Activated T-helper 2 cell treated with anti-CD3 and anti-CD28 coated beads, Interferon-gamma antibody, Interleukin-2, Interleukin-4, amounts not matched to agents 10 μg/mL and 5 μg/mL and 100 μg/mL, durations not matched to agents 14 hours and 24 hours and 36 hours (primary cell): ENCODE data around the gene NALCN. TPM values are rescaled to one million over a fixed set of nuclear protein-coding genes. Genes with fewer than 3 reads are reported as not detected.

ENCODE experiments used
- DNase-seq: peaks from one replicate; pipeline ENCODE4 v3.0.0; 2021; ENCODE audit warnings: low spot score
- H3K27ac Mint-ChIP-seq: one replicate; pipeline ENCODE4 v1.8.0; 2021; ENCODE audit warnings: mixed read lengths
- H3K27me3 Mint-ChIP-seq: one replicate; pipeline ENCODE4 v1.8.0; 2021; ENCODE audit warnings: low read depth, mixed read lengths
- H3K36me3 Mint-ChIP-seq: one replicate; pipeline ENCODE4 v1.8.0; 2021; ENCODE audit warnings: low read depth, mixed read lengths
- H3K4me1 Mint-ChIP-seq: one replicate; pipeline ENCODE4 v1.8.0; 2021; ENCODE audit warnings: low read depth, mixed read lengths
- H3K4me3 Mint-ChIP-seq: one replicate; pipeline ENCODE4 v1.8.0; 2021; ENCODE audit warnings: low read depth, mild to moderate bottlenecking, moderate library complexity, mixed read lengths
- H3K9me3 Mint-ChIP-seq: one replicate; pipeline ENCODE4 v1.8.0; 2021; ENCODE audit warnings: mixed read lengths
- intact Hi-C: fragments of 100-400 bp; cut with micrococcal nuclease; formaldehyde crosslinking; loops from one replicate; pipeline ENCODE4 v1.15.1; 2023
- total RNA-seq: library from RNA; stranded (reverse); gene quantifications from 2 replicates; pipeline ENCODE4 v1.2.3, GENCODE V29; 2022

Gene NALCN
- total RNA-seq, 1 donor from 2014 or later, result not detected

DNA sequence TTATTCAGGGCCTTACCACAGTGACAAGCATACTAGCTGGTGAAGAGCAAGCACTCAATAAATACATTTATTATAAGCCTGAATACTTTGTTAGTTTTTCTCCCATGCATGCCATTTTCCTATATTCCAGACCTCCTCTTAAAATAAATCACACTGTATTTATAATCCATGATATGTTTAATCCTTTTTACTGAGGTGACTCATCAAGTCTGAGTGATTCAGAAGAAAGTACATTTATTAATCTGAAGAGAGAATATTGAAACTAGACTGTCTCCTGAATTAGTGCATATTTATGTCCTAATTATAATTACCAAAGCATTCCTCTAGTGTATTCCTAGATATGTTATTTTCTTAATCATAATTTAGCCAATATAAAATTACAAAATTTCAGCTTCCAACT is 323.3 kb downstream of the NALCN start:
- H3K4me1 Mint-ChIP-seq, result no peaks in the 10 kb centered on the region

DNA sequence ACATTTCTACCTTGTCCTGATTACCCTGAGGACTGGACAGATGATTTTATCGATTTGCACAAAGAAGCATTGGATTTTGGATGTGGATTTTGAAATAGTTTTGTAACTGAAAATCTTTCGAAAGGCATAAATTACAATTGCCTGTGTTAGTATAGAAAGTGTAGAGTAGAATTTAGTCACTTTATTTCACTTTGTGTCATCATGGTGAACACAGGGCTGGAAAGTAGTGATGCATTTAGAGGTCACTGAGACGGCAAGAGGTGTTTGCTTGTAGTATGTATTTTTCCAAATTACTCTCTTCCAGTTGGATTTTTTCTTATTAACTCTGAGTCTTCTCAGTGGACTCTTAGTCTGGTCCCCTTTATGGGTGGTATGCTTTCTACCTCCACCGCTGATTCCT is 326.0 kb downstream of the NALCN start:
- no peak for DNase-seq
- Mint-ChIP-seq H3K4me1 (no peaks in the 10 kb centered on the region), H3K27ac (no peak overlapping the region), H3K9me3 (no peaks in the 10 kb centered on the region), H3K36me3 (no peaks in the 10 kb centered on the region), H3K4me3 (no peak overlapping the region), H3K27me3 (peaks cover 1% of the 10 kb centered on the region)
- intact Hi-C loops, result no loop called here

More for the DNA sequence above, 323.3 kb downstream of the NALCN start:
- no peak overlapping the region for H3K27ac Mint-ChIP-seq
- no peaks in the 10 kb centered on the region for H3K36me3 Mint-ChIP-seq
- H3K27me3 Mint-ChIP-seq, result peaks cover 1% of the 10 kb centered on the region
- DNase-seq, result no peak
- intact Hi-C loops, result no loop called here
- no peak overlapping the region for H3K4me3 Mint-ChIP-seq
- no peaks in the 10 kb centered on the region for H3K9me3 Mint-ChIP-seq

- no peaks in the 10 kb centered on the region for H3K4me1 Mint-ChIP-seq
- no peak for DNase-seq
- intact Hi-C loops, result no loop called here
Measured at GRCh38 chr13:101085551-101085950, 330.8 kb downstream of the NALCN start.

GRCh38 chr13:101082441-101082840 is 333.9 kb downstream of the NALCN start:
- Mint-ChIP-seq H3K9me3 (no peaks in the 10 kb centered on the region), H3K4me3 (no peak overlapping the region), H3K4me1 (no peaks in the 10 kb centered on the region), H3K27ac (no peak overlapping the region), H3K27me3 (no peaks in the 10 kb centered on the region), H3K36me3 (no peaks in the 10 kb centered on the region)
- intact Hi-C loops, result no loop called here
- DNase-seq, result no peak

More at GRCh38 chr13:101085551-101085950, 330.8 kb downstream of the NALCN start:
- Mint-ChIP-seq H3K27me3 (peaks cover 1% of the 10 kb centered on the region), H3K36me3 (no peaks in the 10 kb centered on the region), H3K9me3 (no peaks in the 10 kb centered on the region), H3K4me3 (no peak overlapping the region), H3K27ac (no peak overlapping the region)

- Mint-ChIP-seq H3K27ac (no peak overlapping the region), H3K4me3 (no peak overlapping the region), H3K4me1 (no peaks in the 10 kb centered on the region), H3K27me3 (no peaks in the 10 kb centered on the region), H3K9me3 (no peaks in the 10 kb centered on the region), H3K36me3 (no peaks in the 10 kb centered on the region)
- DNase-seq, result no peak
- intact Hi-C loops, result no loop called here
Measured at GRCh38 chr13:101080616-101081015, 335.7 kb downstream of the NALCN start.

DNA sequence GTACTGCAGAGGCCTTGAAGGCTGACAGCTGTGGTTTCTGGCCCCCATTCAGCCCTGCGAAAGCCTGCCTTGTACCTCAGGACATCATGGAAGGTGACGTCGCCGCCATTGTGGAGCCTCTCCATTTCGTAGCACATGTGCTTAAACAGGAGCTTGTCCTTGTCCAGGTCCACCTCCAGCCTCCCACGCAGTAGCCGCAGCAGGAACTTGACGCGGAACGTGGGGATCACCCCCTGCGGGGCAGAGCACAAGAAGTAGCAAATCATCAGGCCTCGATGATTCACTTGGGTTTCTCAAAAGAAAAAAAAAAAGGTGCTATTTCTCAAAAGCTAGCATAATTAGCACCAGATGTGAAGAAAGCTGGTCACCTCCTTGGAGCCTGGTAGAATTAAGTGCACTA is 351.0 kb downstream of the NALCN start:
- DNase-seq, result no peak
- intact Hi-C loops, result no loop called here
- H3K4me1 Mint-ChIP-seq, result no peaks in the 10 kb centered on the region
- no peak overlapping the region for H3K4me3 Mint-ChIP-seq
- no peaks in the 10 kb centered on the region for H3K27me3 Mint-ChIP-seq
- H3K9me3 Mint-ChIP-seq, result no peaks in the 10 kb centered on the region
- no peak overlapping the region for H3K27ac Mint-ChIP-seq
- H3K36me3 Mint-ChIP-seq, result no peaks in the 10 kb centered on the region

DNA sequence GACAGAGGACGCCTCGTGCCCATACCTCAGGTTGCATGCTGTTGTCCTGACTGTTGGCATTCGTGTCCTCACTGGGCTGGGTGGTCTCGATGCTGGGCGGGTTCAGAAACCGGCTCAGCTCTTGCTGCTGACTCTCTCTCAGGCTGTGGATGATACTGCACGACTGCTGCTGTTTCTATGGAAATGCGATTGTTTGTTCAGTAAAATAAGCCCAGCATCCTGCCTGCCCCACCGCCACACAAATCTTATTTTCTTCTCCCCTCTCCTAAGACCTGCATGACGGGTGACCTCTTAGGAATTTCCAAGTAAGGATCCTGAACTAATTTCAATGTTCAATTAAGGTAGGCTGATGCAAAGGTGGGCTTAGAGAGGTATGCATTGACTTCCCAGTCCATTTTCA is 356.5 kb downstream of the NALCN start:
- H3K36me3 Mint-ChIP-seq, result no peaks in the 10 kb centered on the region
- no peak overlapping the region for H3K27ac Mint-ChIP-seq
- H3K27me3 Mint-ChIP-seq, result peaks cover 6% of the 10 kb centered on the region
- H3K9me3 Mint-ChIP-seq, result no peaks in the 10 kb centered on the region
- DNase-seq, result no peak
- intact Hi-C loops, result no loop called here
- H3K4me1 Mint-ChIP-seq, result no peaks in the 10 kb centered on the region
- no peak overlapping the region for H3K4me3 Mint-ChIP-seq

DNA sequence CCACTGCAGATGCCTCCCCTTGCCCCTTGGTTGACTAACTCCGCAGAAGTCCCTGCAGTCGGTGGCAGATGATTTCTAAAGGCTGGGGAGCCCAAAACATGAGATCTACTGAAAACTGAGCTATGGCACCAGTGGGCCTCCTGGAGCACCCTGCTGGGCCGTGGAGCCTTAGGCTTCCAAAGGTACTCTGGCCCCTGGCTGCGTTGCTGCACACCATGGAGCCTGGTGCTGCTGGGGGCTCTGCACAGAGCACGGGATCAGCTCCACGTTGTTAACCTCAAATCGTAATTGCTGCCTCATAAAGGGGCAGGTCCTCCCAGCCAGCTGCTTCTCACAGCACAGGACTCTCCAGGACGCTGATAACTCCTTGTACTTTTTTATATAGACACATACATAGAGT is 357.5 kb downstream of the NALCN start:
- H3K27ac Mint-ChIP-seq, result no peak overlapping the region

DNA sequence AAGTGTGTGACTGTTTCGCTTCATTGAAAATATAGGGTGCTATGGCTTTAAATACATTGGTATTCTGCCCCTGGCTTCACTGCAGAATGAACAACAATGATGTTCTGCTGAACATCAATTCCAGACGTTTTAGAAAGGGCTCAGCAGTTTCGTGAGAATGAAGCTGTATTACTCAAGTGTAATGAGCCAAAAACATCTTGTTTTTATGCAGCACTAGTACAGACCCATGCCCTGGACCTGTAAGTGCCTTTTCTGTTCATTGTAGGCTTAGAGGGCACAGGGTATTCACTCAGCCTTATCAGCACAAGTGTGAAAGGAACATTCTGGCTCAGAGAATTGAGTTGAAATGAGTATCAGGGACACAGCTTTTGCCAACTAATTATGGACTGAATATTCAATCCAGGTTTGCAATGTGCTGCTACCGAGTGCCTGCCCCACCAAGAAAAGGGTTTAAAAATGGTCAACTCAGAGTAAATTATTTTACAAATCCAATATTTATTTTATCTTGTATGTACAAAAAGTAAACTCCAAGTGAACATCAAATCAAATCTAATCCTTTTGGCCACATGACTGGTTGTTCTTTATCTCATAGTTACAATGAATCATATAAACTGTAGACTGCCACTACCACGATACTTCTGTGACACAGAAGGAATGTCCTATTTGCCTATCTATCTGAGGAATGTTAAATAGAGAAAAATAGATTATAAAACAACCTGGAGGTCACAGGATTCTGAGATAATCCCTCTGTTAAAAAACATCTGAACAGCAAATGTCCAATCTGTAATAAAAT is 362.8 kb downstream of the NALCN start:
- Mint-ChIP-seq H3K4me1 (no peaks in the 10 kb centered on the region), H3K27me3 (peaks cover 1% of the 10 kb centered on the region)

More for the DNA sequence above, 357.5 kb downstream of the NALCN start:
- Mint-ChIP-seq H3K9me3 (no peaks in the 10 kb centered on the region), H3K36me3 (no peaks in the 10 kb centered on the region), H3K4me3 (no peak overlapping the region), H3K4me1 (no peaks in the 10 kb centered on the region), H3K27me3 (peaks cover 6% of the 10 kb centered on the region)
- DNase-seq, result no peak
- intact Hi-C loops, result no loop called here

DNA sequence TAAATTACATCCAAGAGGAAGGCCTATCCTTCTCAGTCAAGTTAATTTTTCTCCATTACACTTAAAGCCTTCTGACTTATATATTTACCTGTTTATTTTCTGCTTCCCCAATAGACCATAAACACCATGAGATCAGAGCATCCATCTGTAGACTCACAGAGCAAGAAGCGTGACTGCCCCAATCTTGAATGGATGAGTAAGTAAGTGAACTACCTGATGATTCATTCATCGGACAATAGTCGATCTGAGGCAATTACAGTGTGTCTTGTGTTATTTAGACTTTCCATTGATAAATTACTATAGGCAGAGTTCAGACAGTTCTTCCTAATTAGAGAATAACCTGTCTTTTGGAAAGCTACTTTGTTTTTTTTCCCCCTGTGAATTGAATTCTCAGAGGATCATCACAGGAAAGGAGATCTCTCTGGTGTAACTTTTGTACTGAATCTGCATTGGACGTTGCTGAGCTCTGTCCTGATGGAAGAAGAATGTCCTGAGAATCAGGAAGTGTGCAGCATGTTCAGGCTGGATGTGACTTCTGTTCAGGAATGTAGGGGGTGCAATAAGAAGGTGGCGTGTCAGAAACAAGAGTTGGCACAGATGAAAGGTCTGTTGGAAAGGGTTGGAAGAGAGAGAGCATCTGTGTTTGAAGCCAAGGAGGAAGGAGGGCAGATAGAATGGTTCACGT is 367.0 kb downstream of the NALCN start:
- H3K4me1 Mint-ChIP-seq, result no peaks in the 10 kb centered on the region
- no peaks in the 10 kb centered on the region for H3K27me3 Mint-ChIP-seq
- intact Hi-C loops, result no loop called here
- no peak overlapping the region for H3K4me3 Mint-ChIP-seq
- DNase-seq, result no peak
- H3K9me3 Mint-ChIP-seq, result peaks cover 6% of the 10 kb centered on the region
- no peak overlapping the region for H3K27ac Mint-ChIP-seq
- no peaks in the 10 kb centered on the region for H3K36me3 Mint-ChIP-seq

More for the DNA sequence above, 362.8 kb downstream of the NALCN start:
- H3K36me3 Mint-ChIP-seq, result no peaks in the 10 kb centered on the region
- no peak for DNase-seq
- intact Hi-C loops, result no loop called here
- H3K9me3 Mint-ChIP-seq, result no peaks in the 10 kb centered on the region
- H3K27ac Mint-ChIP-seq, result no peak overlapping the region
- H3K4me3 Mint-ChIP-seq, result no peak overlapping the region

- DNase-seq, result no peak
- H3K4me1 Mint-ChIP-seq, result no peaks in the 10 kb centered on the region
- H3K27me3 Mint-ChIP-seq, result no peaks in the 10 kb centered on the region
- no peak overlapping the region for H3K4me3 Mint-ChIP-seq
- intact Hi-C loops, result no loop called here
- no peaks in the 10 kb centered on the region for H3K9me3 Mint-ChIP-seq
- H3K27ac Mint-ChIP-seq, result no peak overlapping the region
- H3K36me3 Mint-ChIP-seq, result no peaks in the 10 kb centered on the region
Measured at GRCh38 chr13:101036546-101036945, 379.8 kb downstream of the NALCN start.

- Mint-ChIP-seq H3K4me1 (no peaks in the 10 kb centered on the region), H3K36me3 (no peaks in the 10 kb centered on the region), H3K27me3 (no peaks in the 10 kb centered on the region), H3K4me3 (no peak overlapping the region), H3K9me3 (no peaks in the 10 kb centered on the region), H3K27ac (no peak overlapping the region)
- DNase-seq, result no peak
- intact Hi-C loops, result no loop called here
Measured at GRCh38 chr13:101035119-101035620, 381.1 kb downstream of the NALCN start.

DNA sequence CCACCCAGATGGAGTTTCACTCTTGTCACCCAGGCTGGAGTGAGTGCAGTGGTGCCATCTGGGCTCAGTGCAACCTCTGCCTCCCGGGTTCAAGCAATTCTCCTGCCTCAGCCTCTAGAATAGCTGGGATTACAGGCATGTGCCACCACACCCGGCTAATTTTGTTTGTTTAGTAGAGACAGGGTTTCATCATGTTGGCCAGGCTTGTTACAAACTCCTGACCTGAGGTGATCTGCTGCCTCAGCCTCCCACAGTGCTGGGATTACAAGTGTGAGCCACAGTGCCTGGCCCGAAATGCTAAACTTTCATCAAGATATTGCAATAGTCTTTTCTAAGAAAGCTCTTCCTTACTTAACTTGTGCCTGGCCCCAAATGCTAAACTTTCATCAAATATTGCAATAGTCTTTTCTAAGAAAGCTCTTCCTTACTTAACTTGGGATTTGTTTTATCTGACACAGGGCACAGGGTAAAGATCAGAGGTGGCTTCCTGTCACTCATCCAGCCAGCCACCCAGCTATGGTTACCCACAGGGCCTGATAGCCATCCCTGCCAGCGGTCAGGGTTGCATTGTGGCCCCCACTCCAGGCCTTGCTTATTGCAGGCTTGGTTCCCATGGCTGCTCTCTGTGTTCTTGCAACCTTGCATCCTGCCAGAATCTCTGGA is 389.4 kb downstream of the NALCN start:
- no peak for DNase-seq
- H3K4me3 Mint-ChIP-seq, result no peak overlapping the region
- intact Hi-C loops, result no loop called here
- H3K36me3 Mint-ChIP-seq, result no peaks in the 10 kb centered on the region
- H3K27me3 Mint-ChIP-seq, result no peaks in the 10 kb centered on the region
- no peaks in the 10 kb centered on the region for H3K4me1 Mint-ChIP-seq
- no peaks in the 10 kb centered on the region for H3K9me3 Mint-ChIP-seq
- H3K27ac Mint-ChIP-seq, result no peak overlapping the region
